HG02885 (cell line): Measurements from ENCODE around the gene EEF1AKMT2.

Source experiments
- ATAC-seq: cut with Tn5 transposase; IDR thresholded peaks from one replicate; pipeline ENCODE4 v1.9.1; 2021; ENCODE audit warnings: mild to moderate bottlenecking; ENCODE audit not compliant: unreplicated experiment, poor library complexity

EEF1AKMT2 gene

DNA sequence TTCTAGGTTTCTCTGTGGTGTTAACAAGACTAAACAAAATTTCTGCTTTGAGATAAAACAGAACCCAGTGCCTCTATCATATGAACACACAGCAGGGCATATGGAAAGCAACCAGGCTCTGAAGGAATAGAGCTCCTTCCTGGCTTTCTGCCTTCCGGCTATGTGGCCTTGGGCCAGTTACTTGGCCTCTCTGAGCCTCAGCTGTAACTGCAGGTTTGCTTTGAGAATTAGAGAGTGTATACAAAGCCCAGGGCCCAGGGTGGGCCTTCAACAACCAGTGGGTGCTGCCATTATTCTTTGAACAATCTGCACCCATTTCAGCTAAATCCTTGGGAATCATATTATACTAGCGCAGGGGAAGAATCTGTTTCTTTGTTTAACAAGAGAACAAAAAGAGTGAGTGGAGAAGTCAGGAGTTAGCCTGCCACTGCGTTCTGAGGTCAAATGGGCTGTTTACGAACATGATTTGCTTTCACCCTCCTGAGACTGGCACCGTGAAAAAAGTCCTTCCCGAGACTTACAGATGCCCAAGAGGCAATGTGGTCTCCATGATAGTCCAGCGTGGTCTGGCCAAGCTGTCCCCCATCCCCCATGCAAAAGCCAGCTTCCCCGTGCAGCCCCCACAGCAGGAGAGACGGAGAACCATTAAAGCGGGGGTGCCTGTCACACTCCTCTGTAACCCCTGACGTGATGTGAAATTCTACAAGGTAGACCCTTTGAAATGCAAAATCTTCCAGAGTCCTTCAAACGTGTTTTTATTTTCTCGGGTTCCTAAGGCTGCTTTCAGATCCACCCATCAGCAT, 52.4 kb downstream of the EEF1AKMT2 start:
- no peak for ATAC-seq

DNA sequence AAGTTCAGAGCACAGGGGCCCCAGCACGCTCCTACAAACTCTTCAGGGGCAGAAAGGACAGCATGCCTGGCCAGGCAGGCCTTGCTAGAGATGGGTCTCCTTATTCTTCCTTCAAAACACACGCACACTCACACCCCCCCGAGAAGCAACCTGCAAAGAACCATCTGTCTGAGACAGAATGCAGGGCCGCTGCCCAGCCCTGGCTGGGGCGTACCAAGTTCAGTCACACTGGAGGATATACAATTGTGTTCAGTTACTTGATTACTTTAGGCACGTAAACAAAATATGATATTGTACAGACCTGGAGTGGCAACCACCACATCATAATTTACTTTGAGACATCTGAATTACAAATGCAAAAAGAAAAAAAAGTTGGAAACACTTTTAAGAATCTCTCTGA, 53.2 kb downstream of the EEF1AKMT2 start:
- no peak for ATAC-seq

DNA sequence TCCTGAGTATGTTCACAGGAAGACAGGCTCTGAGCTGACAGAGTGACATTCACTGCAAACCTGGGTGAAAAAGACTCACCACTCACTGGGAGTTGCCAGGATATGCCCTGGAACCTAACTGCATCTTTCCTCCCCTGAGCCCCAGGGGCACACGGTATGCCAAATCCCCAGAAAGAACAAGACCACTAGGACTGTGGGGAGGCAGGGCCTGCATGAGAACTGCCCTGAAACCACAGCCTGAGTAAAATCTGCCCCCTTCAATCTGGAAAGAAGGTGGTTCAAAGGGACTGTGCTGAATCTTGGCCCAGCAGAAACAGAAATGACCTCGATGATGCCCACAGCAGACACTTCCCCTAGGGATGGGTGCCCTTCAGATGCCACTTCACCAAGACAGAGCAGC, 54.0 kb downstream of the EEF1AKMT2 start:
- ATAC-seq, result no peak

DNA sequence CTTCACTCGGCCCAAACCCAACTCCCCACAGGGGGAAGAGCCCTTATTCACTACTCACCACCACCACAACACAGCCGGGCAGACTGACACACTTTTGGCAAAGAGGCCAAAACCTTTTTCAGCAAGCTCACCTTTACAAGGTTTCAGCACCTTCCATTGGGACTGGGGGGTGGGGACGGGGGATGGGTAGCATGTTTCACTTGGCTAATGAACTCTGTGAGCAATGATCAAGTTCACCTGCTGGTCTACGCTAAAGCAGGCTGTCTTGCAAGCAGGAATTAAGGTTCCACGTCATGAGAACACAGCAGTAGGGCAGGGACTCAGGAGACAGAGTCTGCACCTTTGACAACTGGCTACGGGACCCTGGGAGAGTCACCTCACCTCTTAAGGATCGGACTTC, 54.5 kb downstream of the EEF1AKMT2 start:
- ATAC-seq, result no peak

DNA sequence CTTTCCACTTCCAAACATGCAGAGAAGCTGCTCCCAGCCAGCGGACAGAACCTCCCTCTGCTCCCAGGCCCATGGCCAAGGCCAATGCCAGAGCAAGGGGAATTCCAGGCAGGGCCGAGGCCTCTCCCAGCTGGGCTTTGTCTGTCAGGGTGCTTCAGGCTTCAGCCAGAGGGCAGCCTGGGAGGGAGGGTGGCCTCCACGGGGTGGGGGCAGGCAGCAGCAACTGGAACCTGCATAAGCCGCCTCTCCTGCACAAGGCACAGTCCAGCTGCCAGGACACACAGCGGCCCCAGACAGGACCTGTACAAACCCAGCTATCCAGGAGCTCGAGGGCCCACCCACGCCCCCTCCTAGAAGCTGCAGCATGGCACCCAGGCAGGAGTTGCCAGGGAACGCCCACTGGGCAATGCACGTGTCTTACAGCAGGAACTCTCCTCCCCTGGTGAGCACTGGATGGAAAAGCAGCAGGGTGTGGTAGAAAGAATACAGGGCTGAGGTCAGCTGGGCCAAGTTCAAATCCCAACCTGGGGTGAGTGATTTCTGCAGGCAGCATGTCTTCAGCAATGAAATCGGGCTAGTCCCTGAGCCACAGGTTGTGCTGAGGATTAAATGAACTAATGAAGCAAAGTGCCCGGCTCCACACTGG, 55.1 kb downstream of the EEF1AKMT2 start:
- ATAC-seq, result no peak

DNA sequence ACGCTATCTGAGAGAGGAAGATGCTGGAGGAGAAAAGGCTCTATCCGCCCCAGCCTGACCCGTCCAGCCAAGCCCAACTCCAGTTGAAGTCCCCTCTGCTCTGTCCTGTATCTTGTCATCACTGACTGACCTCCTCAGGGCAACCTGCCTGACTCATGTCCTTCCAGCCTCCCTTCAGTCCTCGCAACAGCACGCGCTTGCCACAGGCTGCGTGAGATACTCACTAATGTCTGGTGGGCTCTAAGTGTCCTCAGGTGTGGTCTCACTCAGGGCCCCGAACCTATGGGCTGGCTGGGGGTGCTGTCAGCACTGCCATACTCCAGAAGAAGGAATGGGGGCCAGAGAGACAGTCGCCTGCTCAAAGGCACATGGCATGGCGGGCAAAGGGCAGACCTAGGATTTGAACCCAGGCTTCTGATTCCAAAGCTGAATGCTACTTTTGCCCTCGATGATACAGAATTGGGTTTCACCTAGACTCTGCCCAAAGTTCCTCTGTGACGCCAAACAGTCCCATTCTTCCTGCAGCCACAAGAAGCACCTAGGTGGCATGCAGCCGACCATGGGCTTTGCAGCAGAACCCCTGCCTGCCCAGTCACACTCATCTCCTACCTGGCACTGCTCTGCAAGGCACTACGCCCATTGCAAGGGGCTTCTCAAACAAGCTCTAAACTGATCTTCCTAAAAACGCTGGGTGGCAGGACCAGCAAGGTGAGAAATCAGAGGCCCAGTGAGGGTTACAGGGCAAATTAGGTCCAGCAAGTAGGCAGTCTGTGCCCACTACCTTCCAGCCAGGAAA, 56.0 kb downstream of the EEF1AKMT2 start:
- ATAC-seq, result no peak

DNA sequence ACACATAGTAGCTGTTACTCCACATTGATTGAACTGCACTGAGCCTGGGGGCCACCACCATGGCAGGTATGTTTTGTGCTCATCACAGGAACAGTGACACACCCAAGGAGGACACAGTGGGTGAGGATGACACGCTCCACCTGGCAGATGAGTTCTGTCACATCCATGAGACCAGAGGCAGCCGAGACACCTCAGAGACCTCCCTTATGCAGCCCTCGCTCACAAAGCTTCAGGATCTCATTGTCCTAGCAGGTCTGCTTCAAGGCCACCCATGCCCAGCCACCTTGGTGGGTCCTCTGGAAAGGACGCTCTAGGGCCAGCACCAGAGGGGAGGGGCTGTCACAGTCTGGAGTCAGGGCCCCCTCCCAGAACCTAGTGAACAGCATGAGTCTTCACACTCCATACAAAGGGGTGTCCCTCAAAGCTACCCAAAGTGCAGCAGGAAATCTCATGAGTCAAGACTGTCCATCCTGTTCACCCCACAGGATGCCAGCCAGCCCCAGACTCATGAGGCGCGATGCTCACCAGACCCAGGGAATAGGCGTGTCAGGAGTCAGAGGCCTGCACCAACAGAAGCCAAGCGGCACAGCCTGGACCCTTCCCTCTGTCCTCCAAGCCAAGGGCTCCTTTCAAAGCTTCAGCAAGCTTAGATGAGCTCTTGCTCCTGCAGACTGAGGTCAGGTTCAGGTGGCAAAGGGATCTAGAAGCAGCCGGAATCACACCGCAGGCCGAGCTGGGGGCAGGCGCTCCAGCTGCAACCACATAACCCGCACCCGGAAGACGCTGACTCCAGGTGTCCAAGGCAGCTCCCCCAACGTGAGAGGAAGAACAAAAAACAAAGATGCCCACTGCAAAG, 57.1 kb downstream of the EEF1AKMT2 start:
- no peak for ATAC-seq

DNA sequence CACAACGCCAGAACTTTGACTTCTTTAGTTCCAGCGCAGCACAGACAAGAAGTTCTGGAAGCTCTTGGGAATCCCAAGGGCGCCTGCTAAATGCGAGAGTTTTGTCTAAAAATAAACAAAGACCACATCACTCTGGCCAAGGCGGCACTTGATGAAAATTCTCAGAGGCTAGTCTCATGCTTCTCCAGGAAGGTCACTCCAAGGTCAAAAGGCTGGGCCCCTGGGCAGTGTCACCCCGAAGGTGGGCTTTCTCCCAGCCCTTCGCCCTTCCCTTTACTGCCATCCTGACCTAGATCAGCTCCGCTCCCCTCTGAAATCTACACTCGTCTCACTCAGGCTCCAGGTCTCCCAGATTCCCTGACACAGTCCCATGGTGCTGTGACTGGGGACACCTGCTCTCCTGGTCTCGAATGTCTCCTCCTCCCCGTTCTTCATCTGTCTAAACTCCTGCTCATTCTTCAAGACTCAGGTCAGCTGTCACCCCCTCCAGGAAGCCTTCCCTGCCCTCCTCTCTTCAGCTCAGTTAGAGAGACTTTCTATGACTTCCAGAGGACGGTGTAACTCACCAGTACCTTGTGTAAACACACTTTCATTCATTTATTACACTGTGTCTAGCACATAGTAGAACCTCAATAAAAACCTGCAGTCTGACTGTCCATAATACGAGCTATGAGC, 58.0 kb downstream of the EEF1AKMT2 start:
- no peak for ATAC-seq

DNA sequence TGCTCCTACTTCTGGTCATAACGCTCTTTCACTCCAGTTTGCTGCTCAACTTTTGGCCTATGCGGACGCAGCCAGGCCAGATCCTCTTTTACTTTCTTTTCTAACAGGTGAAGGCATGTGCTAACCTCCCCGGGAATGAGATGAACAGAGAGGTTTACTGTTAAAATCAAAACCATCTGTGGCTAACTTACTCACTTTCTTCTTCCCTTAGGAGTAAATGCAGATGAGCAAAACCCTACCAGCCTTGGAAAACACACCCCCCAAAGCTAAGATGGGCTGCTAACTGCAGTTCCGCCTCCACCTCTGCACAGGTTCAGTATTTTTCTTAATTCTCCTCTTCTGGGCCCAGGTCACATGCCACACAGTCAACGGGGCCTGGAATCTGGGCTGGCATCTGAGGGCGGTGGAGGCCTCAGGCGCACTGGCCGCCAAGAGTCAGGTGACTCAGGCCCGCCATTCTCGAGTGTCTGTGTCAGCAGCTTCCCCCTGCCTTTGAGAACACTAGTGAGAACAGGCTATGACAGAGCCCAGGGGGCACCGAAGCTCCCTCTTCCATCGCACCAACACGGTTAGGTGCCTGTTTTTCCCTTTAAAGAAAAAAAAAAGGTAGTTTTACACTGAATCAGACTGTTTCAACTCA, 58.6 kb downstream of the EEF1AKMT2 start:
- peak; percentile 67 for ATAC-seq

DNA sequence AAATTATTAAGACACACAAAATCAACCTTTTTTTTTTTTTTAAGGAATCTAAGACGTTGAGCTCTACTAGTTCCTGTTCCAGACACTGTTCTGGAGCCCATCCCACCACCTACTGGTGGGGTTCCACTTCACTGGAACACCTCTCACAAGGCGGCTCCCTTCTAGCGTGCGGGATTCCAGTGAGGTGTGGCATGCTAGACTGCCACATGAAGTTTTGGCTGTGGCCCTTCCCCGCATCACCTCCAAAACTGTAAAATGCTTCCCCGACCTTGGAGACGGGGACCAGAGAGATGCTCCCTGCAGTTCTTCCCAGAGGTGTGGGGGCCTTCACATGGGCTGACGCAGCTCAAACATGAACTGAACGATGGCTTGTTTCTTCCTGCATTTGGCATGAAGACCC, 60.1 kb downstream of the EEF1AKMT2 start:
- no peak for ATAC-seq

DNA sequence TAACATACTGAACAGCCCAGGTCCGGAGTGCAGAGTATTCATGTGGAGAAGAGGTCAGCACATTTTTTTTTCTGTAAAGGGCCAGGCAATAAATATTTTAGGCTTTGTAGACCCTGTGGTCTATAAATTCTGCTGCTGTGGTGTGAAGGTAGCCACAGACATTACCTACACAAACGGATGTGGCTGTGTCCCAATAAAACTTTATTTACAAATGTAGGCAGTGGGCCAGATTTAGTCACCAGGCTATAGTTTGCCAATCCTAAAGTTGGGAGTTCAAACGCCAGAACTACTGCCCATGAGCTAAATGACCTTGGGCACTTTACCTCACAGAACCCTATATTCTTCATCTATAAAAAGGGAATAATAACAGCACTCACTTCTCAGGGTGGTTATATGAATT, 60.9 kb downstream of the EEF1AKMT2 start:
- no peak for ATAC-seq

DNA sequence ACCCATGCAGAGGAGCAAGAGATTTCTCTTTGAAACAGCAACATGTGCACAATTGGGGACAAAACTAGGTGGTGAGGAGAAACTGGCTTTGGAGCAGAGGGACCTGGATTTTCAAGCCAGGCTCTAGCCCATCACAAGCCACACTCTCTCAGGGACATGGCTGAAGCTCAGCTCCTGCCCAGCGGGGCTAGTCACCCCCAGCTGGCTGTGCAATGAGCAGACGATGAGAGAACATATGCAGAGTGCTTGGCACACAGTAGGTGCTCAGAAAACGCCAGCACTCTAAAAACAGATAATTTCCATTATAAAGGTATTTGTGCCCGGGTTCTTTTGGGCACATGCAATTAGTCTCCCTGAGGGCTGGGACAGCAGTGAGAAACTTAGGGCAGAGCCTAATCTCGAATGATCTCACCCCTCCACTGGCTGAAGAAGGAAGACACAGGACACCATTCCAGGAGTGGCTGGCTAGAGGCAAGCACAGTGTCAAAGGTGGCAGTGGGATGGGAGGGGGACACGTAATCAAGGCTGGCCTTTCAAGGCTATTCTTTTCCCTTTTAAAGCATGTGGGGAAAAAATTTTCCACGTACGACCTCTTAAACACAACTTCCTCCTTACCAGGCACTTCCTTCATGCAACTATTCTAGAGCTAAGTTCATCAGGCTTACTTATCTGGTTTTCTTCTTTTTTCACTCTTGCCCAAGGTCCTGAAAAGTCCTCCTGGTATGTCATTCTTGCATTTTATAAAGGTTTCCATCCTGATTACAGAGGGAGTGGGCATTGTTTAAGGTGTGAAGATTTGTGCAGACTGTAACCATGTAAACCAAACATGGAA, 62.6 kb downstream of the EEF1AKMT2 start:
- ATAC-seq, result no peak

DNA sequence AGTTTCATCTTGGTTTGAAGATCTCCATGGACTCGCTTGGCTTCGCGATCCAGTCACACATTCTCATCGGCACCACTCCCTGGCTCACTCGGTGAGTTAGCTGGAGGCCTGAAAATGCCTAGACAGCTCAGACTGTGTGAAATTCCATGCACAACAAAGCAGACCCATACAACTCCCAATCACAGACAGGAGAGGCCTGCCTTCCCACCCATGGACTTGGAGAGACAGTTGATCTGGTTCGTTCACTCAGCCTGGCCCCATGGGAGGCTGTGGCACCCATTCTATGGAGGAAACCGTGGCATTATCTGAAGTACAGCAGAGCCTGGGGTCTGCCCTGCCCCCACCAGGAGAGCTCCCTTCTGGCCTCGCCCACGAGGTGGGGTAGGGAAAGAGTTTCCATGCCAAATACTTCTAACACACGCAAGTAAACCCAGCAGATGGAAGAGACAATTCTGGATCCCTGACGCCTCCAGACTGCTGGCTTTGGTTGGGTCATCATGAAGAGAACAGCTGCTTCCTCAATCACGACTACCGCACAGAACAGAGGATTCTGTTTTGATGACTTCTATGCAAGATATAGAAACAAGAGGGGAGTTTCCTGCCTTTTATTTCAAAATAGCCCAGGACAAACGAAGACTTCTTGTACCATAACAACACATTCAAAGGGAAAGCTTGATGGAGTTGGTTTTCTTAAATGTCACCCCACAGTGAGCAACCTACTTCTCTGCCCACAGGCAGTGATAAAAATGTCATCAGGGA, 63.4 kb downstream of the EEF1AKMT2 start:
- ATAC-seq, result peak; percentile 32

DNA sequence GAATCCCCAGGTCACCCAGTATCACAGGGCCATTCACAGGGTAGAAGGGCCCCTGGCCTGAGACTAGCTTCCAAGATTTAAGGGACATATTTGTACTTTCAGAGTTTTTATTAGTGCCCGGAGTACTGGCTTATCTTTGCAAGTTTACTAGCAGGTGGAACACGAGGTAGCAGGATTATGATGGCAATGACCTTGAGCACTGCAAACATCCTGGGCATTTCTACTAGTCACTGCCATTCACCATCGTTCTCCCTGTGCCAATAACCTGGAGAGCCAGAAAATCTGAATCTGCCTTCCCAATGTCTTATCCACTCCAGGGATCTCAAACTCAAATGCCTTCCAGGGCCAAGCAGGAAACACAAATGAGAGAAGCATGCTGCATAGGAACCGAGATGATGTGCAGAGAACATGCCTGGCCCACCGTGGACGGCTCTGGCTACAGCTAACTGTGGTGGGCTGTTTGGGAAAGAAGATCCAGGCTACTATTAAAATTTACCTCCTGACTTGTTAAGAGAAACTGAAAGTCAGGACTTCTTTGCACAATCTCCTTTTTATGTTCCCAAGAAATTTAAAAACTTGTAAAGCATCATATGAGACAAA, 64.2 kb downstream of the EEF1AKMT2 start:
- ATAC-seq, result no peak

DNA sequence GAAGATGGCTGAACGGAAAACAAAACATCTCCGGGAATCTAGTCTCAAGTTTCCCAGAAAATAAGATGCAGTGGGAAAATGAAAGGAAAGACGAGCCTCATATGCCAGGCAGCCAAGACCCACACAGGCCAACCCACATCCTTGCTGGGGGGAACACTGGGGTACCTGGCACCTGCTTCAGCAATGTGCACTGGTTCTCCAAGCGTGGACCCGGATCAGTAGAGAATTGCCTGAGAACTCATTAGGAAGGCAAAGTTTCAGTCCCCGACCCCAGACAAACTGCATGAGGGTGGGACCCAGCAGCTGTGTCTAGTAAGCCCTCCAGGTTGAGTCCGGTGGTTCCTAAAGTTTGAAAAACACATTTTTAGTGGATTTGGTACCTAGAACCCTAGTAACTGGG, 65.9 kb downstream of the EEF1AKMT2 start:
- no peak for ATAC-seq

DNA sequence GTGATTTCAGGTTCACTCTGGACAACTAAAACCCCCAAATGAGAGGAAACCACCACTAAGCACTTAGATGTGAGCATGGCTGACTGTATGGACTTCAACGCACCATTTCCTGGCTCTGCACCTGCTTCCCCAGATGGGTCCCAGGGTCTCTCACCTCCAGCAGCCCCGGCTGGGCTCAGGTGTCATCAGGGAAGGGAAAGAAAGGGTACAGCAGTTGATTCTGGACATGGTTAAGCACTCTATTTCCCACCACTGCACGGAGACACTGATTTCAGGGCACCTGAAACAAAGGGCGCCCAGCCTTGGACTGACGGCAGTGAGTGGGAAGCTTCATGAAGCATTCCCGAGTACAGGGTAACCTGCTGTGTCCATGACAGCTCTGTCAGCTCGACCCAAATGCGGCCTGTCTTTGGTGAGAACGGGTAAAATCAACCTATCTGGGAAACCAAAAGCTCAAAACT, 66.5 kb downstream of the EEF1AKMT2 start:
- no peak for ATAC-seq
